ENCODE results near the gene SLC26A6. TPM values are rescaled to one million over a fixed set of nuclear protein-coding genes. Genes with fewer than 3 reads are reported as not detected.

The SLC26A6 gene
- total RNA-seq, 1 experiment from 2014 or later: 55.1 TPM

DNA sequence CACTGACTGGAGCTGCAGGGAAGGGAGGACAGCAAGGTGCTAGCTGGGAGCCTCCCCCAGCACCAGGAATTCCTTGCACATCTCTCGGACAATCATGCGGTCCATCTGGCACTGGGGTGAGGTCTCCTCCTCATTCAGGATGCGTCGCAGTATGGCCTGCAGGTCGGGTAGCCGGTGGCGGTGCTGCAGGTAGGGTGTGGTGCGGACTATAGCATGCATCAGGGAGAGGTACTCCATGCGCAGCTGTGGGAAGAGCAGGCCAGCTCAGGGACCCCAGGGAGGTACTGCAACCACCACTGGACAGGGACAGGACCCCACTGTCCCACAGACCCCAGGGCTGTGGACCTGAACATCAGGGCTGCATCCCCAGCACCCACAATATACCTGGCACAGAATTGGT, 39.2 kb upstream of the SLC26A6 start:
- POLR2A ChIA-PET: interaction anchor here (0.9 kb wide), 1 partner anchor 10 kb away, joined by 3 read pairs; no protein-coding TSS in a partner anchor
- CTCF ChIA-PET: interaction anchor here (1.9 kb wide), 1 partner anchor 11 kb away, joined by 5 read pairs; the partner anchor contains the start of gene NCKIPSD
- H3K4me1 ChIP-seq (ENCODE audit: control insufficient read depth in 1 of 2, insufficient read depth in 2 of 2, low read length in 2 of 2): no peaks in the 10 kb centered on the region

DNA sequence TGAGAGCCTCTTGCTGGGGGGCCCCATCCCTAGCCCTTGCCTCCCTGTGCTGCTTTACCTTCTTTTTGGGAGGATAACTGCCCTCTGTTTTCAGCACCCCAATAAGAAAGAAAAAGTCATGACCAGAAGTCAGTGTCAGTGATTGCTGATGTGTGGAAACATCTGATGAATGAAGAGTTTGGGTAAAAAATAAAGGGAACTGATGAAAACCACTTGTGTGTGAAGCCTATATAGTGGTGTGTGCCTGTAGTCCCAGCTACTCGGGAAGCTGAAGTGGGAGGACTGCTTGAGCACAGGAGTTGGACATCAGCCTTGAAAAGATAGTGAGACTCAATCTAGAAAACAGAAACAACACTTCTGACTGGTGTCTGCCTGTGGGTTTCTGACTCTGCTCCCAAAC, 37.3 kb upstream of the SLC26A6 start:
- Histone ChIP-seq H3K9me3 (ENCODE audit: control insufficient read depth in 1 of 2, insufficient read depth in 1 of 2, low read depth in 1 of 2, low read length in 2 of 2) (no peaks in the 10 kb centered on the region), H3K4me3 (replicated peaks in 1 of 2; ENCODE audit: low read depth in 1 of 2, low read length in 2 of 2) (no peak overlapping the region), H3K36me3 (ENCODE audit: control insufficient read depth in 1 of 2, insufficient read depth in 2 of 2, low read length in 2 of 2) (peaks cover 11 to 18% of the 10 kb centered on the region in 2 experiments; a peak in 3 of 4 replicates), H3K4me1 (ENCODE audit: control insufficient read depth in 1 of 2, insufficient read depth in 2 of 2, low read length in 2 of 2) (no peaks in the 10 kb centered on the region), H3K27me3 (ENCODE audit: insufficient read depth, low read length) (no peaks in the 10 kb centered on the region), H2AFZ (ENCODE audit: low read depth, low read length, poor library complexity, severe bottlenecking) (no peak overlapping the region), H4K20me1 (ENCODE audit: insufficient read depth) (no peaks in the 10 kb centered on the region), H3K27ac (ENCODE audit: low read depth, low read length) (no peak overlapping the region), H3K9ac (ENCODE audit: low read length) (no peak overlapping the region), H3K79me2 (ENCODE audit: insufficient read depth, low read length) (no peaks in the 10 kb centered on the region), H3K9me2 (ENCODE audit: insufficient read depth) (no peaks in the 10 kb centered on the region), H3K4me2 (ENCODE audit: low read length) (no peak overlapping the region)
- no peak for ATAC-seq
- RAD21 ChIA-PET (ENCODE audit: low non-redundant PET in 1 of 2, low total read pairs in 2 of 2, uncharacterized antibody in 2 of 2, unreplicated experiment in 2 of 2): no interaction called here
- intact Hi-C loops (cut with micrococcal nuclease): no loop called here
- POLR2A ChIA-PET: no interaction called here
- no TSS peak for BruUV-seq (replicated peaks)
- DNase-seq (ENCODE audit: low read depth, low spot score): no peak
- CTCF ChIA-PET: no interaction called here
- TF ChIP-seq TCF7L2 (IDR thresholded peaks at IDR 0.05; ENCODE audit: borderline replicate concordance, extremely low read depth, insufficient read depth, insufficient read length) (no peak), CEBPB (IDR thresholded peaks at IDR 0.05; ENCODE audit: low read depth) (no peak), EGR1 (IDR thresholded peaks at IDR 0.05; ENCODE audit: low read depth) (no peak), EZH2 (IDR thresholded peaks at IDR 0.05) (no peak), YY1 (IDR thresholded peaks at IDR 0.05; ENCODE audit: extremely low read depth, insufficient replicate concordance, low read depth, low read length) (no peak), CBX3 (IDR thresholded peaks at IDR 0.05; ENCODE audit: low read depth) (no peak), SP1 (IDR thresholded peaks at IDR 0.05; ENCODE audit: low read depth) (no peak), FOSL1 (IDR thresholded peaks at IDR 0.05; ENCODE audit: low read depth) (no peak), POLR2A (IDR thresholded peaks at IDR 0.05; ENCODE audit: borderline replicate concordance, extremely low read depth, insufficient read depth, insufficient read length) (no peak), ZFX (IDR thresholded peaks at IDR 0.05) (no peak), ELF1 (IDR thresholded peaks at IDR 0.05; ENCODE audit: borderline replicate concordance, low read depth) (no peak)
- TF ChIP-seq, protein P1, sequence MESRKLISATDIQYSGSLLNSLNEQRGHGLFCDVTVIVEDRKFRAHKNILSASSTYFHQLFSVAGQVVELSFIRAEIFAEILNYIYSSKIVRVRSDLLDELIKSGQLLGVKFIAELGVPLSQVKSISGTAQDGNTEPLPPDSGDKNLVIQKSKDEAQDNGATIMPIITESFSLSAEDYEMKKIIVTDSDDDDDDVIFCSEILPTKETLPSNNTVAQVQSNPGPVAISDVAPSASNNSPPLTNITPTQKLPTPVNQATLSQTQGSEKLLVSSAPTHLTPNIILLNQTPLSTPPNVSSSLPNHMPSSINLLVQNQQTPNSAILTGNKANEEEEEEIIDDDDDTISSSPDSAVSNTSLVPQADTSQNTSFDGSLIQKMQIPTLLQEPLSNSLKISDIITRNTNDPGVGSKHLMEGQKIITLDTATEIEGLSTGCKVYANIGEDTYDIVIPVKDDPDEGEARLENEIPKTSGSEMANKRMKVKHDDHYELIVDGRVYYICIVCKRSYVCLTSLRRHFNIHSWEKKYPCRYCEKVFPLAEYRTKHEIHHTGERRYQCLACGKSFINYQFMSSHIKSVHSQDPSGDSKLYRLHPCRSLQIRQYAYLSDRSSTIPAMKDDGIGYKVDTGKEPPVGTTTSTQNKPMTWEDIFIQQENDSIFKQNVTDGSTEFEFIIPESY (IDR thresholded peaks at IDR 0.05; ENCODE audit: extremely low read depth, insufficient replicate concordance, low read length): no peak
- TF ChIP-seq, protein P2, sequence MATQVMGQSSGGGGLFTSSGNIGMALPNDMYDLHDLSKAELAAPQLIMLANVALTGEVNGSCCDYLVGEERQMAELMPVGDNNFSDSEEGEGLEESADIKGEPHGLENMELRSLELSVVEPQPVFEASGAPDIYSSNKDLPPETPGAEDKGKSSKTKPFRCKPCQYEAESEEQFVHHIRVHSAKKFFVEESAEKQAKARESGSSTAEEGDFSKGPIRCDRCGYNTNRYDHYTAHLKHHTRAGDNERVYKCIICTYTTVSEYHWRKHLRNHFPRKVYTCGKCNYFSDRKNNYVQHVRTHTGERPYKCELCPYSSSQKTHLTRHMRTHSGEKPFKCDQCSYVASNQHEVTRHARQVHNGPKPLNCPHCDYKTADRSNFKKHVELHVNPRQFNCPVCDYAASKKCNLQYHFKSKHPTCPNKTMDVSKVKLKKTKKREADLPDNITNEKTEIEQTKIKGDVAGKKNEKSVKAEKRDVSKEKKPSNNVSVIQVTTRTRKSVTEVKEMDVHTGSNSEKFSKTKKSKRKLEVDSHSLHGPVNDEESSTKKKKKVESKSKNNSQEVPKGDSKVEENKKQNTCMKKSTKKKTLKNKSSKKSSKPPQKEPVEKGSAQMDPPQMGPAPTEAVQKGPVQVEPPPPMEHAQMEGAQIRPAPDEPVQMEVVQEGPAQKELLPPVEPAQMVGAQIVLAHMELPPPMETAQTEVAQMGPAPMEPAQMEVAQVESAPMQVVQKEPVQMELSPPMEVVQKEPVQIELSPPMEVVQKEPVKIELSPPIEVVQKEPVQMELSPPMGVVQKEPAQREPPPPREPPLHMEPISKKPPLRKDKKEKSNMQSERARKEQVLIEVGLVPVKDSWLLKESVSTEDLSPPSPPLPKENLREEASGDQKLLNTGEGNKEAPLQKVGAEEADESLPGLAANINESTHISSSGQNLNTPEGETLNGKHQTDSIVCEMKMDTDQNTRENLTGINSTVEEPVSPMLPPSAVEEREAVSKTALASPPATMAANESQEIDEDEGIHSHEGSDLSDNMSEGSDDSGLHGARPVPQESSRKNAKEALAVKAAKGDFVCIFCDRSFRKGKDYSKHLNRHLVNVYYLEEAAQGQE (IDR thresholded peaks at IDR 0.05; ENCODE audit: low read depth): no peak

More for the DNA sequence above, 39.2 kb upstream of the SLC26A6 start:
- Histone ChIP-seq H3K9ac (ENCODE audit: low read length) (no peak overlapping the region), H3K79me2 (ENCODE audit: insufficient read depth, low read length) (no peaks in the 10 kb centered on the region), H3K27me3 (ENCODE audit: insufficient read depth, low read length) (no peaks in the 10 kb centered on the region), H3K4me2 (ENCODE audit: low read length) (no peak overlapping the region), H2AFZ (ENCODE audit: low read depth, low read length, poor library complexity, severe bottlenecking) (no peak overlapping the region), H4K20me1 (ENCODE audit: insufficient read depth) (no peaks in the 10 kb centered on the region), H3K4me3 (replicated peaks in 1 of 2; ENCODE audit: low read depth in 1 of 2, low read length in 2 of 2) (no peak overlapping the region), H3K36me3 (ENCODE audit: control insufficient read depth in 1 of 2, insufficient read depth in 2 of 2, low read length in 2 of 2) (peaks cover 11 to 30% of the 10 kb centered on the region in 2 experiments; a peak in 3 of 4 replicates), H3K9me3 (ENCODE audit: control insufficient read depth in 1 of 2, insufficient read depth in 1 of 2, low read depth in 1 of 2, low read length in 2 of 2) (no peaks in the 10 kb centered on the region), H3K27ac (ENCODE audit: low read depth, low read length) (no peak overlapping the region), H3K9me2 (ENCODE audit: insufficient read depth) (no peaks in the 10 kb centered on the region)
- no TSS peak for BruUV-seq (replicated peaks)
- DNase-seq (ENCODE audit: low read depth, low spot score) (no peak), ATAC-seq (no peak)
- intact Hi-C loops (cut with micrococcal nuclease): no loop called here
- RAD21 ChIA-PET (ENCODE audit: low non-redundant PET in 1 of 2, low total read pairs in 2 of 2, uncharacterized antibody in 2 of 2, unreplicated experiment in 2 of 2): no interaction called here
- TF ChIP-seq ELF1 (IDR thresholded peaks at IDR 0.05; ENCODE audit: borderline replicate concordance, low read depth): no peak
